Measurements from ENCODE around the gene NOXO1.
"Not testable (repeated sequence)": the region's sequence is repeated elsewhere in the genome, so short reads cannot be mapped to it uniquely, and the experiment has no call there.

The NOXO1 gene

GRCh38 chr16:1962161-1963153 lies 18.8 kb downstream of the NOXO1 start:
- DNase-seq (ENCODE audit: low spot score): not testable (repeated sequence)

DNA sequence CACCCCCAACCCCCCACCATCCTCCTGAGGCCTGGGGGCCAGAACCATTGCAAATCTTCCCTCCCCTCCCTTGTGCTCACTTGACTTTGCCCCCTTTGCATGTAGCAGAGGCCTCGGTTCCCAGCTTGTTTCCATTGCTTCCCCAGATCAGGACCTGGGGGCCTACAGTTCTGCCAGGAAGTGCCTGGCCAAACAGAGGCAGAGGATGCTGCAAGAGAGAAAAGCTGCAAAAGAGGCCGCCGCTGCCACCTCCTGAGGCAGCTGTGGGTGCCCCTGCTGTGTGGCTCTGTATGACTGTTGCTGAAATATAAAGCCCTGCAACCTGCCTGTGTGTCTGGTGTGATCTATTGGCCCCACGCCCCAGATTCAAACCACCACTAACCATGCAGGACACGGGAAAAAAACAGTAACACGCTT lies 19.6 kb downstream of the NOXO1 start:
- DNase-seq (ENCODE audit: low spot score): no peak

DNA sequence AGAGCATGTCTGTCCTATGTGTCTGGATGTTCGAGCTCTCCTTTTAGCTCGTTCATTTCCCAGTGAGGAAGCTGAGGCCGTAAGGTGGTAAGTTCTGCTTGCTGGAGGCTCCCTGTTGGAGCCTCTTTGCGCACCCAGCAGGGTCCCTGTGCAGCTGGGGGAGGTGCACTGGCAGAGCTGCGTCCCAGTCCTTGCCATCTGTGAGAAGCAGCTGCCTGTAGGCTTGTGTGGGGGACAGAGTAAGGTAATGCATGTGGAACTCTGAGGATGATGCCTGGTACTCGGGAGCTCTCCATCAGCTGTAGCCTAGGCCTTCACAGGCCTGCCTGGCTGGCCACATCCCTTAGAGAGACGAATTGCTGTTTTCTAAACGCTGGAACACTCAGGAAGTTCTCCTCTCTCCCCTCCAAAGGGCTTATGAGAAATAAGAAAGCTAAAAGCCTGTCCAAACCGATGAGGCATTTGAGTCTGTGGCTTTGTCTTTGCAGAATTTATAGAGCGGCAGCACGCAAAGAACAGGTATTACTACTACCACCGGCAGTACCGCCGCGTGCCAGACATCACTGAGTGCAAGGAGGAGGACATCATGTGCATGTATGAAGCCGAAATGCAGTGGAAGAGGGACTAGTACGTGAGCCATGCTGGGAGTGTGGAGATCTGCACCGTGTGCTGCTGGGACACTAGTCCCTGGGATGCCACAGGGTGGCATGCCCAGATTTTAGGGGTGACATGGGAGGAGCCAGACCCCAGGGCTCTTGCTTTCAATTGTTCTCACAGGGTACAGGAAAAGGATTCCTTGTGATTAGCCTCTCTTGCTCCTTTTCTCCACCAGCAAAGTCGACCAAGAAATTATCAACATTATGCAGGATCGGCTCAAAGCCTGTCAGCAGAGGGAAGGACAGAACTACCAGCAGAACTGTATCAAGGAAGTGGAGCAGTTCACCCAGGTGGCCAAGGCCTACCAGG lies 20.3 kb downstream of the NOXO1 start:
- no peak for DNase-seq (ENCODE audit: low spot score)

DNA sequence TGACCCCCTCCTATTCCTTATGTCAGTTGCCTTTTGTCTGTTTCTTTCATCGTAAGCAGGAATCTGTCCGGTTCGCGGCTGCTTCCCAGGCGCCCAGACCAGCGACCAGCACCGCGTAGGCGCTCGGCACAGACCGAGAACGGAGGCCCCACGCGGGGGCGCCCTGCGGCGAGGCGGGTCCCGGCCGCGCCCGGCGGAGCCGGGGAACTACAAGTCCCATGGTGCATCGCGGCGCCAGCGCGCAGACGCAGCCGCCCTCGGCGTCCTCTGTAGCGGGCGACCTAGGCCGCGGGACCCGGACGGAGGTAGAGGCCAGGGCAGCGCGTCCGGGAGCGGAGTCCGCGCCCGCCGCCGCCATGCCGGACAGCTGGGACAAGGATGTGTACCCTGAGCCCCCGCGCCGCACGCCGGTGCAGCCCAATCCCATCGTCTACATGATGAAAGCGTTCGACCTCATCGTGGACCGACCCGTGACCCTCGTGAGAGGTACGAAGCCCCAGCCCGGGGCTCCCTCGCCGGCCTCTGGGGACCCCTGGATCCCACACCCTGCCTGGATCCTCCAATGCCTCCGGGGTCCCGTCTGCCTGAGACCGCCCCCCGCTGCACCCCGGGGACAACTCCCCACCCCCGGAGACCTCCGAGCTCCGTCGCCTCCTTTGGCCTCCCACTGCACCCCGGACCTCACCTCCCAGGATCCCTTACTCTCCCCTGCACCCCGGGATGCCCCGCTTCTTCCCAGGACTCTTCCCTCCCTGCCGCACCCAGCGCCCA lies 21.8 kb downstream of the NOXO1 start, which contains the start of gene NDUFB10:
TSS of gene NDUFB10 (plus strand) at position 270 of the 771 bp plus-strand sequence. CDS start at position 357, 87 bp downstream.
- DNase-seq (ENCODE audit: low spot score): peak; percentile 93

- no peak for DNase-seq (ENCODE audit: low spot score)
Measured at GRCh38 chr16:1958715-1959268, 22.5 kb downstream of the NOXO1 start.

DNA sequence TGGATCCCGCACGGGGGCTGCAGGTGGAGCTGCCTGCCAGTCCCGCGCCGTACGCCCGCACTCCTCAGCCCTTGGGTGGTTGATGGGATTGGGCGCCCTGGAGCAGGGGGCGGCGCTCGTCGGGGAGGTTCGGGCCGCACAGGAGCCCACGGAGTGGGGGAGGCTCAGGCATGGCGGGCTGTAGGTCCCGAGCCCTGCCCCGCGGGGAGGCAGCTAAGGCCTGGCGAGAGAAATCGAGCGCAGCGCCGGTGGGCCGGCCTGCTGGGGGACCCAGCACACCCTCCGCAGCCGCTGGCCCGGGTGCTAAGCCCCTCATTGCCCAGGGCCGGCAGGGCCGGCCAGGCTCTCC lies 23.2 kb downstream of the NOXO1 start:
- not testable (repeated sequence) for DNase-seq (ENCODE audit: low spot score)

DNA sequence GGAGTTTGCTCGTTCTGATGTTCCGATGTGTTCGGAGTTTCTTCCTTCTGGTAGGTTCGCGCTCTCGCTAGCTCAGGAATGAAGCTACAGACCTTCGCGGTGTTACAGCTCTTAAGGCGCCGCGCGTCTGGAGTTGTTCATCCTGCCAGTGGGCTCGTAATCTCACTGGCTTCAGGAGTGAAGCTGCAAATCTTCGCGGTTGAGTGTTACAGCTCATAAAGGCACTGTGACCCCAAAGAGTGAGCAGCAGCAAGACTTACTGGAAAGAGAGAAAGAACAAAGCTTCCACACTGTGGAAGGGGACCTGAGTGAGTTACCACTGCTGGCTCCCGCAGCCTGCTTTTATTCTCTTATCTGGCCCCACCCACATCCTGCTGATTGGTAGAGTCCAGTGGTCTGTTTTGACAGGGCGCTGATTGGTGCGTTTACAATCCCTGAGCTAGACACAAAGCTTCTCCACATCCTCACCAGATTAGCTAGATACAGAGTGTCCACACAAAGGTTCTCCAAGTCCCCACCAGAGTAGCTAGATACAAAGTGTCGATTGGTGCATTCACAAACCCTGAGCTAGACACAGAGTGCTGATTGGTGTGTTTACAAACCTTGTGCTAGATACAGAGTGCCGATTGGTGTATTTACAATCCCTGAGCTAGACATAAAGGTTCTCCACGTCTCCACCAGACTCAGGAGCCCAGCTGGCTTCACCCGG lies 23.7 kb downstream of the NOXO1 start:
- not testable (repeated sequence) for DNase-seq (ENCODE audit: low spot score)

DNA sequence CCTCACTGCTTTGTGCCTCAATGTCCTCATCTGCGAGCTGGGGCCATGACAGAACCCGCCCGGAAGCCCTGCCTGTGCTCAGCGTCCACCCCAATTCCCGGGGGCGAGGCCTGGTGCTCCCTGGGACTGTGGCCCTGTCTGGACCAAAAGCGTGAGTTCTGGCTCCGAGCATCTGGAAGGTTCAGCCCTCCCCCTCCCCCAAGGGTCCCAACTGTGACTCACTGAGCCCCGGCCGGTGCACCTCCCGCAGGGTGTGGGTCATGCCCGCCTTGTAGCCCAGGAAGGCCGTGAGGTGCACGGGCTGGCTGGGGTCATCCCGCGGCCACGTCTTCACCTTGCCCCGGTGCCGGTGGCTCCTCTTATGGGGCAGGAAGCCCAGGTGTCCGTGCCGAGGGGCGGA lies 27.5 kb downstream of the NOXO1 start:
- DNase-seq (ENCODE audit: low spot score): no peak

DNA sequence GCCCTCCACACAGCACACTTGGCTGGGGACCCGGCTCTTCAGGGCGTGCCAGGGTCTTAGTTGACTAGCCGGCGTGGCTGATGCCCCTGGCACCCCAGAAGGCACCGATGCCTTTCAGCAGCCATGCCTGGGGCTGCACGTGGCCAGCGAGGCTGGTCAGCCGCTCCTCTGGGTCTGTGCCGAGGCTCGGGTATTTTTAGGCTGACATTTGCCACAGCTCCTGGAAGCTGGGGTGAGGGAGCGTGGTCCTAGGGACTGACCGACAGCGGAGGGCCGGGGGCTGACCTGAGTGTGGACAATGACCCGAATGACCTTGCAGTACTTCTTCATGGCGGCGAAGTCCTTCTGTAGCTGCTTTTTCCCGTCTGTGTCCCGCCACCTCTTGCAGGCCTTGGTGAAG lies 30.7 kb downstream of the NOXO1 start:
- no peak for DNase-seq (ENCODE audit: low spot score)

- DNase-seq (ENCODE audit: low spot score): no peak
Measured at GRCh38 chr16:1950047-1950446, 31.2 kb downstream of the NOXO1 start.

DNA sequence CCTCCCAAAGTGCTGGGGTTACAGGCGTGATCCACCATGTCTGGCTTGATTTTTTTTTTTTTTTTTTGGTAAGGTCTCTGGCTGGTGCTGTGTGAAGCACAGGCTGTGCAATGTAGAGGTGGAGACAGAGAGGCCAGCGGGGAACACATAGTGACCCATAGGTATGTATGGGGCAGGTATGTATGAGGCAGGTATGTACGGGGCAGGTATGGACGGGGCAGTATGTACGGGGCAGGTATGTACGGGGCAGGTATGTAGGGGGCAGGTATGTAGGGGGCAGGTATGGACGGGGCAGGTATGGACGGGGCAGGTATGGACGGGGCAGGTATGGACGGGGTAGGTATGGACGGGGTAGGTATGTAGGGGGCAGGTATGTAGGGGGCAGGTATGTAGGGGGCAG lies 31.8 kb downstream of the NOXO1 start:
- DNase-seq (ENCODE audit: low spot score): no peak

GRCh38 chr16:1947369-1947670 lies 33.9 kb downstream of the NOXO1 start:
- DNase-seq (ENCODE audit: low spot score): no peak

DNA sequence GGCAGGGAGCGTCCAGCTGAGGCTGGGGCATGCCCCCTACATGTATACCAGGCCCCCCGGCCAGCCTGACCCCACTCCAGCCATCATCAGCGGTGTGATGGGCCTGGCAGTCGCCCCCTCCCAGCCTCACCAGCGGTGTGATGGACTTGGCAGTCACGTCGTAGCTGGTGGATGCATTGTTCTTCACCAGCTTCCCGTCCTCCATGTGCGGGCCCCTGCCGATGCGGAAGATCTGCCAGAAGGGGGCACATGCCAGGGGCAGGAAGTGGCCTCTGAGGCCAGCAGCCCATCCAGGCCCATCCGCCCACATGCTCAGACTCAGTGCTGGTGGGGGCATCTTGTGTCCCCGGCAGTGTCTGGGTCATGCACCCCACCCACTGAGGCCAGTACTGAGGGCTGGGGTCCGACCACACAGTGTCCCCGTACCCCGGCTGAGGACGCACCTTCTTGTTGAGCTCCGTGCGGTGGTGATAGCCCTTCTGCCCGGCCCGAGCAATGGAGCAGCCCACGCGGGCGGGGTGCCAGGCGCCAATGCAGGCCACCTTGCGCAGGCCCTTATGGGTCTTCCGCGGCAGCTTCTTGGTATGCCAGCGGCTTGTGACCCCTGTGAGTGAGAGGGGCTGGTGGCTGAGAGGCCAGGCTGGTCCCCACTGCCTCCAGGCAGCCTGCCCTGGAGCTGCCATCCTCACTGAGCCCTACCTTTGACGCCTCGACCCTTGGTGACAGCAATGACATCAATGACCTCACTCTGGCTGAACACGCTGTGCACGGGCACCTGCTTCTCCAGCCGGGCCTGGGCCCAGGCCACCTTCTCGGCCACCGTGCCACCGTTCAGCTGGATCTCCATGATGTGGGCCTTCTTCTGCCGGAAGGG lies 34.5 kb downstream of the NOXO1 start:
- no peak for DNase-seq (ENCODE audit: low spot score)

- DNase-seq (ENCODE audit: low spot score): no peak
Measured at GRCh38 chr16:1945559-1946391, 35.5 kb downstream of the NOXO1 start.

GRCh38 chr16:1944612-1945199 lies 36.6 kb downstream of the NOXO1 start:
- DNase-seq (ENCODE audit: low spot score): no peak

DNA sequence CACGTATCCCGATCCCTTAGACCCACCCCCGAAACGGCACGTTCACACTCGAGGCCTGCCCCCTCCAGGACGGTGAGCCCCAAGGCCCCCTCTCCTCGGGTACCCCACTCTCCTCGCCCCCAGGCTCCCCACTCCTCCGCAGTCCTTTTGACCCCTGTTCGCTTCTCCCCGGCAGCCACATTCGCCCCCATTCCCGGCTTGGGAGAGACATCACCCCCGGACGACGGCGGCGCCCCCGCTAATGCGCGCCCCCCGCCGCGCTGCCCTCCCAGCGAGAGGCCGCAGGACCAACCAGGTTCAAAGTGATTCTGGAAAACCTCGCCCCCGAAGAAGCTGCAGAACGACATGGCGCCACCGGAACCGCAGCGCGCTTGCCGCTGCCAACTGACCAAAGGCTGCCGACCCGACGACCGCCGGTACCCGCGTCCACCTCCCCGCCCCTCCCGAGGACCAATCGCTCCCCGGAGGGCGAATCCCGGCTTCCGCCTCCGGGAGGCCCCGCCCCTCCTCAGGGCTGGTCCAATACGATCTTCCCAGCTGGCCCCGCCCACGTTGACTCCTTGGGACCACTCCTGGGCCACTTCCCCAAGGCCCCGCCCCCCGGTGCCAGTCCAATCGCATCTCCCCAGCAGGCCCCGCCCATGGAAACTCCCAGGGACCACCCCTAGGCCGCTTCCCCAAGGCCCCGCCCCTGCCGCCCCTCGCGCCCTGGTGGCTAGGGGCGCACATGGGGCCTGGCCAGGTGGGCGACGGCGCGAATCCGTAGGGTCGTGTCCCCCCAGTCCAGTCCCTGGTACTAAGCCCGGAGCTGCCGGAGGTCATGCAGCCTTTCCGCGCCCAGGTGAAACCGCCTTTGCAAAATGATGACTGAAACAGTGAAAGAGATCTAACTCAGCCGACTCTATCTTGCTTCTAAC lies 38.2 kb downstream of the NOXO1 start, which contains the start of gene MSRB1:
TSS of gene MSRB1 (minus strand) at position 390 of the 917 bp plus-strand sequence. CDS start at position 347, 43 bp downstream.
- peak; percentile 100 for DNase-seq (ENCODE audit: low spot score)

DNA sequence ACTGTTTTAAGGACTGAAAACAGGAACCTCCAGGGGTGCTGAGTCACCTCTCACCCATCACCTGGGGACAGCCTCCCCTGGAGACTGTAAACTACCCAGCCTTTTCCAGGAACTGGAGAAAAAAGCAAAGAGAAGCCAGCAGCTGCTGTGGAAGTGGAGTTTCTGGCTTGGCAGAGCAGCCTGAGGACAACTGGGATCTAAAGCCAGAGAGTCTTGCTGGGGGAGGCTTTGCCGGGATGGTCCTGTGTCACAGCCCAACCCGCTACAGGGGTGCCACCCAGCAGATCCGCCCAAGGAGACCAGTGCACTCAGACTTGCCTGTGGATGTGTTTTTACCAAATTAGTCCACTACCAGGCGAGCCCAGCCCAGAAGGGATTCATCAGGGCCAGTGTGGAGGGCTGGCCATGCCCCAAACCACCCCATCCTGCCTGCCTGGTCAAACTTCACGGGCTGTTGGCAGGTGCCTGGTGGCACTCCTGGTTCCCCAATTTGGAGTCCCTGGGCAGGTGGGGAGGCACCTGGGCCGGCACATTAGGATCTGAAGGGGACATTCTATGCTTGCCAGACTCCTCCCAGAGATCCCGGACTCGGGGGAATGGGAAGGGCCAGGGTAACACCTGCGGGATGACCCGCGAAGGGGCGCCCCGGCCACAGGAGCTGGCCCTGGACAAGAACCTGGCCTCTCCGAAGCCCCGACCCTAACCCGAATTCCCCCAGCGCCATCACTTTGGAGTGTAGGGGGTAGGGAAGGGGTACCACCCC lies 39.0 kb downstream of the NOXO1 start:
- DNase-seq (ENCODE audit: low spot score): no peak
